A549 (cell line): ENCODE results near the gene MCU. TPM values are rescaled to one million over a fixed set of nuclear protein-coding genes. Genes with fewer than 3 reads are reported as not detected.

Source experiments
- ATAC-seq, 2 experiments: fragments of 200-7000 bp in 1 of 2; fragments of >200 bp in 1 of 2; cut with Nextera tagmentation in 1 of 2; cut with Tn5 transposase in 1 of 2; 3 replicates each; pipeline versions ENCODE4 v1.8.0 to v1.9.1; 2018 to 2020; ENCODE audit warnings: mild to moderate bottlenecking in 1 of 2, moderate library complexity in 1 of 2
- CTCF ChIA-PET: fragments of 300-600 bp; sonication (Branson Sonifier 250); formaldehyde crosslinking; extraction: SDS; loops from one replicate; lab custom pipeline; 2021; ENCODE audit warnings: antibody characterized with exemption, inconsistent platforms; lab: Yijun Ruan, JAX
- POLR2A ChIA-PET: fragments of 350-600 bp; formaldehyde crosslinking; extraction: SDS; loops from one replicate; lab custom pipeline; 2021; ENCODE audit warnings: antibody characterized with exemption, inconsistent platforms; lab: Yijun Ruan, JAX
- DNase-seq, 2 experiments: peaks; one replicate each; pipeline versions ENCODE4 v3.0.0 to v3.0.0-alpha.2; 2011 to 2016; ENCODE audit warnings: low read depth in 1 of 2, low spot score in 1 of 2
- FAIRE-seq: peaks from 2 replicates; lab custom pipeline; 2011; peaks lifted over from hg19 to GRCh38; lab: Jason Lieb, UNC
- H3K27ac ChIP-seq, 2 experiments: fragments of >200 bp; sonication (Bioruptor Twin); formaldehyde crosslinking; 3 replicates each; pipeline ENCODE4 v1.5.1; 2016 to 2017
- H3K4me1 ChIP-seq: fragments of >200 bp; sonication (Bioruptor Twin); formaldehyde crosslinking; 3 replicates; pipeline ENCODE4 v1.6.1; 2016
- H3K4me2 ChIP-seq: fragments of >200 bp; sonication (Bioruptor Twin); formaldehyde crosslinking; 3 replicates; pipeline ENCODE4 v1.6.1; 2016
- H3K4me3 ChIP-seq: fragments of >200 bp; sonication (Bioruptor Twin); formaldehyde crosslinking; 3 replicates; pipeline ENCODE4 v1.5.1; 2016
- H3K9me3 ChIP-seq: fragments of >200 bp; sonication (Bioruptor Twin); formaldehyde crosslinking; 3 replicates; pipeline ENCODE4 v1.6.1; 2016
- BCL3 ChIP-seq: fragments of >200 bp; sonication (Bioruptor Twin); formaldehyde crosslinking; IDR thresholded peaks from 3 replicates; pipeline ENCODE4 v1.6.1; 2016
- BHLHE40 ChIP-seq: IDR thresholded peaks from 2 replicates; pipeline ENCODE4 v1.6.1; 2012; ENCODE audit warnings: low read depth, low read length, inconsistent platforms
- E2F6 ChIP-seq: IDR thresholded peaks from 2 replicates; pipeline ENCODE4 v1.6.1; 2012; ENCODE audit warnings: low read depth, borderline replicate concordance
- ELK1 ChIP-seq: fragments of 150-350 bp; IDR thresholded peaks from 2 replicates; pipeline ENCODE4 v1.6.1; 2014; ENCODE audit warnings: low read depth, mild to moderate bottlenecking, low read length
- FOSL2 ChIP-seq, 2 experiments: fragments of 450-650 bp in 1 of 2; fragments of >200 bp in 1 of 2; sonication (Bioruptor Twin) in 1 of 2; formaldehyde crosslinking; IDR thresholded peaks; 2 replicates each; pipeline versions ENCODE4 v1.5.0 to v1.6.1; 2016 to 2020; ENCODE audit warnings: mild to moderate bottlenecking in 1 of 2, moderate library complexity in 1 of 2
- FOXS1 ChIP-seq: fragments of 250-450 bp; sonication (Bioruptor Pico); IDR thresholded peaks from 2 replicates; pipeline ENCODE4 v1.5.0; 2020; ENCODE audit warnings: mild to moderate bottlenecking, moderate library complexity
- HOXA7 ChIP-seq: fragments of 250-450 bp; sonication (Bioruptor Pico); IDR thresholded peaks from 2 replicates; pipeline ENCODE4 v1.5.0; 2020; ENCODE audit warnings: mild to moderate bottlenecking, moderate library complexity
- HOXB13 ChIP-seq: fragments of 250-450 bp; sonication (Bioruptor Pico); IDR thresholded peaks from 2 replicates; pipeline ENCODE4 v1.5.0; 2020; ENCODE audit warnings: low read depth, mild to moderate bottlenecking, moderate library complexity
- JUN ChIP-seq, 2 experiments: fragments of >200 bp; sonication (Bioruptor Twin); formaldehyde crosslinking; IDR thresholded peaks; 2 replicates in 1 of 2; 3 replicates in 1 of 2; pipeline ENCODE4 v1.6.1; 2016 to 2017
- KDM5A ChIP-seq: fragments of 200-600 bp; sonication (generic); IDR thresholded peaks from 2 replicates; pipeline ENCODE4 v1.6.1; 2016; ENCODE audit warnings: antibody characterized with exemption, mild to moderate bottlenecking
- MAX ChIP-seq: IDR thresholded peaks from 2 replicates; pipeline ENCODE4 v1.6.1; 2012
- MYC ChIP-seq: IDR thresholded peaks from 2 replicates; pipeline ENCODE4 v1.6.1; 2012; ENCODE audit warnings: mild to moderate bottlenecking, inconsistent platforms, low read length, improper control_type of control experiment, borderline replicate concordance
- NR3C1 ChIP-seq: fragments of >200 bp; sonication (Bioruptor Twin); formaldehyde crosslinking; IDR thresholded peaks from 3 replicates; pipeline ENCODE4 v1.6.1; 2017
- PBX3 ChIP-seq: IDR thresholded peaks from 2 replicates; pipeline ENCODE4 v1.6.1; 2012
- POLR2A ChIP-seq: IDR thresholded peaks from 2 replicates; pipeline ENCODE4 v1.6.1; 2012; ENCODE audit warnings: mild to moderate bottlenecking, low read length
- RAD21 ChIP-seq, 2 experiments: fragments of >200 bp in 1 of 2; sonication (Bioruptor Twin) in 1 of 2; formaldehyde crosslinking in 1 of 2; IDR thresholded peaks in 1 of 2; conservative IDR thresholded peaks in 1 of 2; 2 replicates in 1 of 2; 3 replicates in 1 of 2; pipeline ENCODE4 v1.6.1; 2012 to 2018; ENCODE audit warnings: inconsistent platforms in 1 of 2
- REST ChIP-seq: fragments of 200-600 bp; sonication (generic); IDR thresholded peaks from 2 replicates; pipeline ENCODE4 v1.6.1; 2016; ENCODE audit warnings: antibody characterized with exemption, mild to moderate bottlenecking, moderate library complexity
- RNF2 ChIP-seq: fragments of 200-600 bp; sonication (generic); IDR thresholded peaks from 2 replicates; pipeline ENCODE4 v1.6.1; 2016; ENCODE audit warnings: low read depth, mild to moderate bottlenecking, antibody characterized with exemption, moderate library complexity, borderline replicate concordance
- ZC3H11A ChIP-seq: fragments of 450-650 bp; IDR thresholded peaks from 2 replicates; pipeline ENCODE4 v1.6.1; 2014; ENCODE audit warnings: antibody characterized with exemption, mild to moderate bottlenecking
- WGBS: methylation state at CpG from one replicate; pipeline ENCODE4 v1.1.6; 2017; ENCODE audit errors: missing lambda C conversion rate; 5-methylcytosine and 5-hydroxymethylcytosine counted together
- polyA plus RNA-seq, 4 experiments: library from polyadenylated mRNA; depleted of rRNA in 3 of 4; stranded (reverse); fragments of >200 nt; fragmentation: RNase III in 1 of 4; extraction: RNeasy Plus Mini Kit Qiagen cat#74134 plus additional on column Dnase treatment in 1 of 4; gene quantifications; 2 replicates in 3 of 4; 3 replicates in 1 of 4; pipeline ENCODE4 v1.2.3, GENCODE V29; 2011 to 2017

The MCU gene
- polyA plus RNA-seq, 2 of the 4 experiments (the other 2 are of a cell fraction), result 44.0 to 221 TPM

- no peak overlapping the region for H3K27ac ChIP-seq
- no peak for DNase-seq
- 90% methylated on average over 2 of the region's 2 CpGs for WGBS
- CTCF ChIA-PET, result no interaction called here
- TF ChIP-seq E2F6 (no peak), FOSL2 (IDR thresholded peaks at IDR 0.05) (no peak), FOSL2 (CRISPR knock-in tag; IDR thresholded peaks at IDR 0.05) (no peak), HOXB13 (CRISPR knock-in tag) (no peak), POLR2A (no peak), KDM5A (no peak), FOXS1 (CRISPR knock-in tag) (no peak)
- H3K4me1 ChIP-seq, result no peaks in the 10 kb centered on the region
- POLR2A ChIA-PET, result no interaction called here
- H3K4me2 ChIP-seq, result no peak overlapping the region
- ATAC-seq, result no peak
- no peaks in the 10 kb centered on the region for H3K9me3 ChIP-seq
- FAIRE-seq, result no peak
- H3K4me3 ChIP-seq, result no peak overlapping the region
Measured at GRCh38 chr10:72930276-72930675, 238.3 kb downstream of the MCU start.

GRCh38 chr10:72932259-72933015 is 240.5 kb downstream of the MCU start:
- DNase-seq (no peak), ATAC-seq (no peak), FAIRE-seq (no peak)
- no peak overlapping the region for H3K4me3 ChIP-seq
- H3K9me3 ChIP-seq, result no peaks in the 10 kb centered on the region
- no peaks in the 10 kb centered on the region for H3K4me1 ChIP-seq
- H3K27ac ChIP-seq, result no peak overlapping the region
- no peak for TF ChIP-seq RNF2
- no peak for TF ChIP-seq REST
- no peak for TF ChIP-seq MYC
- TF ChIP-seq MAX, result no peak
- no peak for TF ChIP-seq PBX3
- TF ChIP-seq KDM5A, result no peak
- TF ChIP-seq HOXA7 (CRISPR knock-in tag), result no peak
- TF ChIP-seq JUN (IDR thresholded peaks at IDR 0.05), result no peak
- TF ChIP-seq NR3C1, result no peak
- no peak for TF ChIP-seq ZC3H11A
- TF ChIP-seq HOXB13 (CRISPR knock-in tag), result no peak
- TF ChIP-seq RAD21 (conservative IDR thresholded peaks at IDR 0.05 in 1 of 2, IDR thresholded peaks at IDR 0.05 in 1 of 2), result no peak
- no peak for TF ChIP-seq BCL3
- TF ChIP-seq ELK1, result no peak
- TF ChIP-seq BHLHE40, result no peak
- TF ChIP-seq FOSL2 (IDR thresholded peaks at IDR 0.05), result no peak
- TF ChIP-seq FOSL2 (CRISPR knock-in tag; IDR thresholded peaks at IDR 0.05), result no peak
- H3K4me2 ChIP-seq, result no peak overlapping the region
- POLR2A ChIA-PET, result no interaction called here
- 83% methylated on average over 20 of the region's 20 CpGs for WGBS
- CTCF ChIA-PET, result no interaction called here
